ENCODE results near the gene ECM1. TPM values are rescaled to one million over a fixed set of nuclear protein-coding genes. Genes with fewer than 3 reads are reported as not detected.

The ECM1 gene
- total and polyA plus RNA-seq, 2 donors (not counting 1 experiment from before 2014, with no cell fraction given): 25.1 to 108 TPM

DNA sequence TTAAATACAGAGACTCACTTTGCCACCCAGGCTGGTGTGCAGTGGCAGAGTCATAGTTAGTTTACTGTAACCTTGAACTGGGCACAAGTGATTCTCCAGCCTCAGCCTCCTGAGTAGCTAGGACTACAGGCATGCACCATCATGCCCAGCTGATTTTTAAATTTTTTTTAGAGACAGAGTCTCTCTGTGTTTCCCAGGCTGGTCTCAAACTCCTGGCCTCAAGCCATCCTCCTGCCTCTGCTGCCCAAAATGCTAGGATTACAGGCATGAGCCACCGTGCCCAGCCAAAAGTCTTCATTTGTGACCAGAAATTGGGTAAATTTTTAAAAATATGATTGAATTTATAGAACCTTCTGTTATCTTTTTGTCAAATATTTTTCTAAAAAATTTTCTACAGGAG lies 38.6 kb upstream of the ECM1 start:
- H3K36me3 ChIP-seq (ENCODE audit: control insufficient read depth, insufficient read depth, low read length): peaks cover 15% of the 10 kb centered on the region
- H3K4me2 ChIP-seq (ENCODE audit: extremely low read depth, insufficient read depth, low read length): no peak overlapping the region
- no peaks in the 10 kb centered on the region for H3K79me2 ChIP-seq (ENCODE audit: control insufficient read depth, insufficient read depth, low read length)
- H3K4me3 ChIP-seq (replicated peaks in 1 of 4; ENCODE audit: control extremely low read depth in 1 of 4, insufficient read depth in 1 of 4, low read depth in 3 of 4, low read length in 4 of 4): no peak overlapping the region
- H3K27me3 ChIP-seq (ENCODE audit: control insufficient read depth, insufficient read depth, low read length): no peaks in the 10 kb centered on the region
- H3K9ac ChIP-seq (ENCODE audit: insufficient read depth, low read length): no peak overlapping the region
- H3K27ac ChIP-seq (ENCODE audit: insufficient read depth, low read length): no peak overlapping the region
- H3K4me1 ChIP-seq (ENCODE audit: control insufficient read depth, extremely low read depth, insufficient read depth, low read length): no peaks in the 10 kb centered on the region
- no peak for TF ChIP-seq EZH2 (IDR thresholded peaks at IDR 0.05; ENCODE audit: low read length, missing control alignments)
- TF ChIP-seq, protein P1, sequence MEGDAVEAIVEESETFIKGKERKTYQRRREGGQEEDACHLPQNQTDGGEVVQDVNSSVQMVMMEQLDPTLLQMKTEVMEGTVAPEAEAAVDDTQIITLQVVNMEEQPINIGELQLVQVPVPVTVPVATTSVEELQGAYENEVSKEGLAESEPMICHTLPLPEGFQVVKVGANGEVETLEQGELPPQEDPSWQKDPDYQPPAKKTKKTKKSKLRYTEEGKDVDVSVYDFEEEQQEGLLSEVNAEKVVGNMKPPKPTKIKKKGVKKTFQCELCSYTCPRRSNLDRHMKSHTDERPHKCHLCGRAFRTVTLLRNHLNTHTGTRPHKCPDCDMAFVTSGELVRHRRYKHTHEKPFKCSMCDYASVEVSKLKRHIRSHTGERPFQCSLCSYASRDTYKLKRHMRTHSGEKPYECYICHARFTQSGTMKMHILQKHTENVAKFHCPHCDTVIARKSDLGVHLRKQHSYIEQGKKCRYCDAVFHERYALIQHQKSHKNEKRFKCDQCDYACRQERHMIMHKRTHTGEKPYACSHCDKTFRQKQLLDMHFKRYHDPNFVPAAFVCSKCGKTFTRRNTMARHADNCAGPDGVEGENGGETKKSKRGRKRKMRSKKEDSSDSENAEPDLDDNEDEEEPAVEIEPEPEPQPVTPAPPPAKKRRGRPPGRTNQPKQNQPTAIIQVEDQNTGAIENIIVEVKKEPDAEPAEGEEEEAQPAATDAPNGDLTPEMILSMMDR (conservative IDR thresholded peaks at IDR 0.05 in 1 of 2, IDR thresholded peaks at IDR 0.05 in 1 of 2; ENCODE audit: low read depth in 1 of 2, low read length in 2 of 2): no peak
- H4K20me1 ChIP-seq (ENCODE audit: control insufficient read depth, extremely low read depth, insufficient read depth, low read length): no peaks in the 10 kb centered on the region
- H2AFZ ChIP-seq (ENCODE audit: low read length): no peak overlapping the region
- no peak for DNase-seq (ENCODE audit: low read depth in 2 of 2)
- no peaks in the 10 kb centered on the region for H3K9me3 ChIP-seq (ENCODE audit: control insufficient read depth, insufficient read depth, low read depth, low read length)

DNA sequence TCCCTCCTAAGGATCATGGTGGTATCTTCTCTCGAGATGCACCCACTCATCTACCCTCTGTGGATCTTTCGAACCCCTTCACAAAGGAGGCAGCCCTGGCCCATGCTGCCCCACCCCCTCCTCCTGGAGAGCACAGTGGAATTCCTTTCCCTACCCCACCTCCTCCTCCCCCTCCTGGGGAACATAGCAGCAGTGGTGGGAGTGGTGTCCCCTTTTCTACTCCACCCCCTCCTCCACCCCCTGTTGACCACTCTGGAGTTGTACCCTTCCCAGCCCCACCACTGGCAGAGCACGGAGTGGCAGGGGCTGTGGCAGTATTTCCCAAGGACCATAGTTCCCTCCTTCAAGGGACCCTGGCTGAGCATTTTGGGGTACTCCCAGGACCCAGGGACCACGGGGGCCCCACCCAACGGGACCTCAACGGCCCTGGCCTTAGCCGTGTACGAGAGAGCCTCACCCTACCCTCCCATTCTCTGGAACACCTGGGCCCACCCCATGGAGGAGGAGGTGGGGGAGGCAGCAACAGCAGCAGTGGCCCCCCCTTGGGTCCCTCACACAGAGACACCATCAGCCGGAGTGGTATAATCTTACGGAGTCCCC lies 35.2 kb upstream of the ECM1 start:
- Histone ChIP-seq H4K20me1 (ENCODE audit: control insufficient read depth, extremely low read depth, insufficient read depth, low read length) (no peaks in the 10 kb centered on the region), H3K36me3 (ENCODE audit: control insufficient read depth, insufficient read depth, low read length) (peaks cover 15% of the 10 kb centered on the region), H3K79me2 (ENCODE audit: control insufficient read depth, insufficient read depth, low read length) (no peaks in the 10 kb centered on the region), H3K27me3 (ENCODE audit: control insufficient read depth, insufficient read depth, low read length) (no peaks in the 10 kb centered on the region), H3K4me3 (replicated peaks in 1 of 4; ENCODE audit: control extremely low read depth in 1 of 4, insufficient read depth in 1 of 4, low read depth in 3 of 4, low read length in 4 of 4) (no peak overlapping the region), H3K9ac (ENCODE audit: insufficient read depth, low read length) (no peak overlapping the region), H3K9me3 (ENCODE audit: control insufficient read depth, insufficient read depth, low read depth, low read length) (no peaks in the 10 kb centered on the region), H3K27ac (ENCODE audit: insufficient read depth, low read length) (no peak overlapping the region), H3K4me1 (ENCODE audit: control insufficient read depth, extremely low read depth, insufficient read depth, low read length) (peaks cover 4% of the 10 kb centered on the region), H3K4me2 (ENCODE audit: extremely low read depth, insufficient read depth, low read length) (no peak overlapping the region), H2AFZ (ENCODE audit: low read length) (no peak overlapping the region)
- DNase-seq (ENCODE audit: low read depth in 2 of 2): no peak
- no peak for TF ChIP-seq EZH2 (IDR thresholded peaks at IDR 0.05; ENCODE audit: low read length, missing control alignments)

DNA sequence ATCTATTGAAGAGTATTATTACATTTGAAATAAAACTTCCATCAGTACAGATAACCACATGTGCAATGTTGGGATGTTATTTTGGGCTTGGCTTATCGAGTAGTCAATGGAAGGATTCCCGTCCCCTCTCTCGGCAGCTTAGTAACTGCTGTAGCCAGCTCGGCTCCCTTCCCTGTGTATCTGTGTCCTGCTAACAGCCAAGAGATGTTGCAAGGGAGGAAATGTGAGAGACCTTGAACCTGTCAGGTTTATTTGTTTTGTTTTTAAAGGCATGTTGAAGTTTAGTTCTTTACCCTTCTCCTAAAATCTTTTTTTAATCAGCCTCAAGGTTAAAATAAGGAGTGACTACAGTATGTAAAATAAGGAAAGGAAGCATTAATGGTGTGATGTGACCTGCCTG lies 34.2 kb upstream of the ECM1 start:
- H3K9me3 ChIP-seq (ENCODE audit: control insufficient read depth, insufficient read depth, low read depth, low read length): no peaks in the 10 kb centered on the region
- no peak overlapping the region for H3K4me3 ChIP-seq (replicated peaks in 1 of 4; ENCODE audit: control extremely low read depth in 1 of 4, insufficient read depth in 1 of 4, low read depth in 3 of 4, low read length in 4 of 4)
- H3K79me2 ChIP-seq (ENCODE audit: control insufficient read depth, insufficient read depth, low read length): no peaks in the 10 kb centered on the region
- H4K20me1 ChIP-seq (ENCODE audit: control insufficient read depth, extremely low read depth, insufficient read depth, low read length): no peaks in the 10 kb centered on the region
- no peak overlapping the region for H2AFZ ChIP-seq (ENCODE audit: low read length)
- H3K4me2 ChIP-seq (ENCODE audit: extremely low read depth, insufficient read depth, low read length): no peak overlapping the region
- no peaks in the 10 kb centered on the region for H3K27me3 ChIP-seq (ENCODE audit: control insufficient read depth, insufficient read depth, low read length)
- DNase-seq (ENCODE audit: low read depth in 2 of 2): no peak
- H3K9ac ChIP-seq (ENCODE audit: insufficient read depth, low read length): no peak overlapping the region
- TF ChIP-seq, protein P1 (conservative IDR thresholded peaks at IDR 0.05 in 1 of 2, IDR thresholded peaks at IDR 0.05 in 1 of 2; ENCODE audit: low read depth in 1 of 2, low read length in 2 of 2): no peak
- no peak for TF ChIP-seq EZH2 (IDR thresholded peaks at IDR 0.05; ENCODE audit: low read length, missing control alignments)
- H3K4me1 ChIP-seq (ENCODE audit: control insufficient read depth, extremely low read depth, insufficient read depth, low read length): peaks cover 4% of the 10 kb centered on the region
- H3K27ac ChIP-seq (ENCODE audit: insufficient read depth, low read length): no peak overlapping the region
- H3K36me3 ChIP-seq (ENCODE audit: control insufficient read depth, insufficient read depth, low read length): peaks cover 15% of the 10 kb centered on the region
